ENCODE results near the gene AFAP1. TPM values are rescaled to one million over a fixed set of nuclear protein-coding genes. Genes with fewer than 3 reads are reported as not detected.

AFAP1 gene
- total RNA-seq, 1 donor from 2014 or later = 55.6 TPM

GRCh38 chr4:7731437-7731836 lies 208.2 kb downstream of the AFAP1 start:
- H3K4me3 ChIP-seq (ENCODE audit: low read depth, low read length) = no peak overlapping the region
- no peaks in the 10 kb centered on the region for H3K36me3 ChIP-seq (ENCODE audit: control insufficient read depth, insufficient read depth, low read length)
- TF ChIP-seq CTCF (IDR thresholded peaks at IDR 0.05; ENCODE audit: insufficient read depth, low read length, poor library complexity, severe bottlenecking) = no peak
- H3K27me3 ChIP-seq (ENCODE audit: control insufficient read depth, insufficient read depth, low read length) = peaks cover 4% of the 10 kb centered on the region
- no peak for DNase-seq (ENCODE audit: low read depth)

- Histone ChIP-seq H3K27me3 (ENCODE audit: control insufficient read depth, insufficient read depth, low read length) (no peaks in the 10 kb centered on the region), H3K4me3 (ENCODE audit: low read depth, low read length) (no peak overlapping the region), H3K36me3 (ENCODE audit: control insufficient read depth, insufficient read depth, low read length) (no peaks in the 10 kb centered on the region)
- DNase-seq (ENCODE audit: low read depth) = no peak
- no peak for TF ChIP-seq CTCF (IDR thresholded peaks at IDR 0.05; ENCODE audit: insufficient read depth, low read length, poor library complexity, severe bottlenecking)
Measured at GRCh38 chr4:7727749-7728148, 211.9 kb downstream of the AFAP1 start.

DNA sequence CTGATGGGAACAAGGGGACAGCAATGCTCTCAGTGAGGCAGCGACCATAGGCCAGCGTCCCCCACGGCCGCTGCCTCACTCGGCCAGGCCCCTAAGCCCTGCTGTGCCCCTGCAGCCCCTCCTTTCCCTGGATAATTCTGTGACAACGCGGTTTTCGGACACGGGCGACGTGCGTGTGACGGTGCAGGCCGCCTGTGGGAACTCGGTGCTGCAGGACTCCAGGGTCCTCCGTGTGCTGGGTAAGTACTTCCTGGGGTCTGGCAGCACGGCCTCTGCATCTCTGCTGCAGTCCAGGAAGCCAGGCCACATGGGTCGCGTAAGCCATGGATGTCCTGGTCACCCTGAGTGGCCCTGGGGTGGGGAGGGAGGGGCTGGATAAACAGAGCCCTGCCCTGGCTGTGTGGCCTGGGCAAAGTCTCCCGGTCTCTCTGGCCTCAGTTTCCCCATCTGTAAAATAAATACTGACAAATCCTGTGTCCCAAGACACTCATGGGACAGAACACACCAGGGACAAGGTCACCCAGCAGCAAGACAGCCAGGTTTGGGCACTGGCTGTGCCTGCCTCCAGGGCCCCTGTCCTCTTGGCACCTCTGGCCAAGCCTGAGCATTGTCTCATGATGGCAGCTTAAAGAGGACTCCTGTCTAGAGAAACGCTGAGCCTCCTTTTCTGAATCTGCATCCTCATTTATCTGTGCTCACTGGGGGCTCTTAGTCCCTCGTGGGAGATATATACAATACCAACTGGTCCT lies 212.8 kb downstream of the AFAP1 start:
- no peaks in the 10 kb centered on the region for H3K27me3 ChIP-seq (ENCODE audit: control insufficient read depth, insufficient read depth, low read length)
- no peaks in the 10 kb centered on the region for H3K36me3 ChIP-seq (ENCODE audit: control insufficient read depth, insufficient read depth, low read length)
- no peak for TF ChIP-seq CTCF (IDR thresholded peaks at IDR 0.05; ENCODE audit: insufficient read depth, low read length, poor library complexity, severe bottlenecking)
- DNase-seq (ENCODE audit: low read depth) = no peak
- no peak overlapping the region for H3K4me3 ChIP-seq (ENCODE audit: low read depth, low read length)

- TF ChIP-seq CTCF (IDR thresholded peaks at IDR 0.05; ENCODE audit: insufficient read depth, low read length, poor library complexity, severe bottlenecking) = no peak
- H3K36me3 ChIP-seq (ENCODE audit: control insufficient read depth, insufficient read depth, low read length) = no peaks in the 10 kb centered on the region
- H3K27me3 ChIP-seq (ENCODE audit: control insufficient read depth, insufficient read depth, low read length) = peaks cover under 1% of the 10 kb centered on the region
- no peak for DNase-seq (ENCODE audit: low read depth)
- no peak overlapping the region for H3K4me3 ChIP-seq (ENCODE audit: low read depth, low read length)
Measured at GRCh38 chr4:7725951-7726350, 213.7 kb downstream of the AFAP1 start.

- DNase-seq (ENCODE audit: low read depth) = no peak
- H3K36me3 ChIP-seq (ENCODE audit: control insufficient read depth, insufficient read depth, low read length) = no peaks in the 10 kb centered on the region
- H3K4me3 ChIP-seq (ENCODE audit: low read depth, low read length) = no peak overlapping the region
- peaks cover 16% of the 10 kb centered on the region for H3K27me3 ChIP-seq (ENCODE audit: control insufficient read depth, insufficient read depth, low read length)
- TF ChIP-seq CTCF (IDR thresholded peaks at IDR 0.05; ENCODE audit: insufficient read depth, low read length, poor library complexity, severe bottlenecking) = no peak
Measured at GRCh38 chr4:7723625-7724024, 216.0 kb downstream of the AFAP1 start.

All from kidney epithelial cell (primary cell).